Upper lobe of left lung (tissue), 6 donors: ENCODE measurements around the gene LRRC2. TPM values are rescaled to one million over a fixed set of nuclear protein-coding genes. Genes with fewer than 3 reads are reported as not detected.

Experiments used
- ATAC-seq, 2 donors: fragments of 200-7000 bp; cut with Tn5 transposase; one replicate each; pipeline ENCODE4 v1.9.1; 2022; ENCODE audit warnings: mild to moderate bottlenecking in 2 of 2, moderate library complexity in 2 of 2; ENCODE audit not compliant: low FRiP score in 2 of 2
- DNase-seq, 2 donors: peaks; one replicate each; pipeline ENCODE4 v3.0.0-alpha.2; 2019 to 2020
- H3K27ac ChIP-seq, 4 donors: fragments of 200-600 bp; sonication (generic); one replicate each; pipeline ENCODE4 v1.5.1; 2016 to 2019
- H3K27me3 ChIP-seq, 4 donors: fragments of 200-600 bp; sonication (generic); one replicate each; pipeline ENCODE4 v1.5.1; 2017 to 2019
- H3K36me3 ChIP-seq, 4 donors: fragments of 200-600 bp; sonication (generic); one replicate each; pipeline ENCODE4 v1.5.1; 2016 to 2019
- H3K4me1 ChIP-seq, 4 donors: fragments of 200-600 bp; sonication (generic); one replicate each; pipeline ENCODE4 v1.5.1; 2018 to 2019
- H3K4me3 ChIP-seq, 4 donors: fragments of 200-600 bp; sonication (generic); one replicate each; pipeline ENCODE4 v1.5.1; 2017 to 2019; ENCODE audit warnings: mild to moderate bottlenecking in 2 of 4, moderate library complexity in 1 of 4
- H3K9me3 ChIP-seq, 4 donors: fragments of 200-600 bp; sonication (generic); one replicate each; pipeline ENCODE4 v1.5.1; 2018 to 2019
- EP300 ChIP-seq, 4 donors: sonication (generic); formaldehyde crosslinking; IDR thresholded peaks; one replicate each; pipeline ENCODE4 v1.5.1; 2017; ENCODE audit warnings: antibody characterized with exemption in 4 of 4, control low read depth in 2 of 4
- POLR2A ChIP-seq, 4 donors: fragments of 450-650 bp; IDR thresholded peaks; one replicate each; pipeline ENCODE4 v1.5.1; 2016 to 2017; ENCODE audit warnings: antibody characterized with exemption in 4 of 4, mild to moderate bottlenecking in 2 of 4
- POLR2AphosphoS5 ChIP-seq, 2 donors: sonication (generic); formaldehyde crosslinking; IDR thresholded peaks; one replicate each; pipeline ENCODE4 v1.5.1; 2017; ENCODE audit warnings: antibody characterized with exemption in 2 of 2
- WGBS, 2 donors: methylation state at CpG; one replicate each; pipeline ENCODE4 v1.1.5; 2017 to 2018; 5-methylcytosine and 5-hydroxymethylcytosine counted together
- total RNA-seq, 6 donors: library from RNA; depleted of rRNA in 4 of 6; stranded (reverse); fragments of >200 nt in 4 of 6; gene quantifications; one replicate each; pipeline versions ENCODE4 v1.1.0 to v1.2.1, GENCODE V29; 2016 to 2021
- TF ChIP-seq, protein P1 (sequence below), 6 experiments: fragments of 450-650 bp in 4 of 6; fragments of 200-600 bp in 2 of 6; sonication (generic) in 2 of 6; IDR thresholded peaks; one replicate each; pipeline ENCODE4 v1.5.1; 2016 to 2019; ENCODE audit warnings: antibody characterized with exemption in 6 of 6
- donor health status: DM: no; HTN: no; CAD: no; lungs with moderate emphysema.
- donor health status: DM: no; HTN: yes; CAD: no; lungs with severe emphysema.

The LRRC2 gene
- total RNA-seq, 6 donors from 2014 or later, result 1.1 to 4.2 (median 1.5) TPM

DNA sequence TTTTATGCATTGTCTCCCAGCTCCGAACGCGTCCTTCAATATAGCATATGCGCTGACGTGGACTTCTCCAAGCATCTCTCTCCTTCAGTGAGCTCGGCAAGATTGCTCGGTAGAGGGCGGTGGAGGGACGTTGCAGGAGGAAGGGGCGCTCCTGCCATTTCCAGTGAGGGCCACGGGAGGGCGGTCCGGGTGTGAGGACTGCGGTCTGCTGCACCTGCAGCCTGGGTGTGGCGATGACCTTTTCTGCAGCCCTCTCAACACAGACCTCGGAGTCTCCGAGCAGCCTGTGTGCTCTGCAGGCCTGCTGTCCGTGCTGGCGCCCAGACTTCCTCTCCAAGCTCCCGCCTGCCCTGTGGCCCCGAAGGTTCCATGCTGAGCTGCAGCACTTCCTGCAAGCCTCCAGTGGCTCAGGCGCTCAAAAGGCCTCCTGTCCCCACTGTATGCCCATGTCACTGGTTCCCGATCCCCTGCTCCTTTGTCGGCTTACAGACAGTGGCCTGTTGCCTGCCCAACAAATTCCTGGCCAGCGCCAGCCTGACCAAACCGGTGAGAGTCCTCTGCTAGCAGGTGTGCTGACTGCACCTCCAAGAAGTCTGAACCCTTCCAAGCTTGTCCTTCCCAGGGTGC is 77.3 kb downstream of the LRRC2 start:
- DNase-seq (peak; percentile 90 to 94), ATAC-seq (peak; percentile 94 to 96)
- Histone ChIP-seq H3K4me1 (peaks cover 4 to 14% (median 7%) of the 10 kb centered on the region in 4 donors), H3K9me3 (no peaks in the 10 kb centered on the region), H3K36me3 (no peaks in the 10 kb centered on the region), H3K27me3 (no peaks in the 10 kb centered on the region), H3K27ac (no peak overlapping the region), H3K4me3 (peak overlapping the region in 2 of 4 donors; percentile 12 to 13)
- WGBS, 2 donors, result 12 to 30% methylated on average over 13 to 26 of the region's 26 CpGs
- TF ChIP-seq, protein P1, sequence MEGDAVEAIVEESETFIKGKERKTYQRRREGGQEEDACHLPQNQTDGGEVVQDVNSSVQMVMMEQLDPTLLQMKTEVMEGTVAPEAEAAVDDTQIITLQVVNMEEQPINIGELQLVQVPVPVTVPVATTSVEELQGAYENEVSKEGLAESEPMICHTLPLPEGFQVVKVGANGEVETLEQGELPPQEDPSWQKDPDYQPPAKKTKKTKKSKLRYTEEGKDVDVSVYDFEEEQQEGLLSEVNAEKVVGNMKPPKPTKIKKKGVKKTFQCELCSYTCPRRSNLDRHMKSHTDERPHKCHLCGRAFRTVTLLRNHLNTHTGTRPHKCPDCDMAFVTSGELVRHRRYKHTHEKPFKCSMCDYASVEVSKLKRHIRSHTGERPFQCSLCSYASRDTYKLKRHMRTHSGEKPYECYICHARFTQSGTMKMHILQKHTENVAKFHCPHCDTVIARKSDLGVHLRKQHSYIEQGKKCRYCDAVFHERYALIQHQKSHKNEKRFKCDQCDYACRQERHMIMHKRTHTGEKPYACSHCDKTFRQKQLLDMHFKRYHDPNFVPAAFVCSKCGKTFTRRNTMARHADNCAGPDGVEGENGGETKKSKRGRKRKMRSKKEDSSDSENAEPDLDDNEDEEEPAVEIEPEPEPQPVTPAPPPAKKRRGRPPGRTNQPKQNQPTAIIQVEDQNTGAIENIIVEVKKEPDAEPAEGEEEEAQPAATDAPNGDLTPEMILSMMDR (IDR thresholded peaks at IDR 0.05), result peak; percentile 96 to 99 (median 98)
- TF ChIP-seq POLR2A (IDR thresholded peaks at IDR 0.05) (no peak), POLR2AphosphoS5 (IDR thresholded peaks at IDR 0.05) (peak in 1 of 2 donors; percentile 44), EP300 (IDR thresholded peaks at IDR 0.05) (no peak)

DNA sequence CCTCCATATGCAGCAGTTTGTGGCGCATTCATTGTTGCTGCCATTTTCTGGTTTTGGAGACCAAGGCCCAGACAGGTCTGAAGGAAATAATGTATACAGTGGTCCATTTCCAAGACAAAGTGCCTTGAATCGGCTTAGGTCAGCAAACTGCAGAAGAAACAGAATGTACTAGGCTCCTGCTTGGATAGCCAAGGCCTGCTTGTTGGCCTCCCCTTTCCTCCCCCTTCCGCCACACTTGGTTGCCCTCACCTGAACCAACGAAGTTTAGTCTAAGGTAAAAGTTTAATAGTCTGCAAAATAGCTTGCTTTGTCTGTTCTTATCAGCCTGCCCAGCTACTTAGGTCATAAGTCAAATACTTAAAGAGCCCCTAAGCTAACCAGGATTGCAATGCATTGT is 80.3 kb downstream of the LRRC2 start:
- Histone ChIP-seq H3K27ac (no peak overlapping the region), H3K4me3 (no peak overlapping the region), H3K27me3 (no peaks in the 10 kb centered on the region), H3K4me1 (peaks cover 4 to 14% (median 7%) of the 10 kb centered on the region in 4 donors), H3K9me3 (no peaks in the 10 kb centered on the region), H3K36me3 (no peaks in the 10 kb centered on the region)
- DNase-seq (no peak), ATAC-seq (no peak)
- 77 to 85% methylated on average over 4 of the region's 4 CpGs for WGBS, 2 donors
- no peak for TF ChIP-seq POLR2AphosphoS5 (IDR thresholded peaks at IDR 0.05)
- TF ChIP-seq, protein P1 (IDR thresholded peaks at IDR 0.05), result no peak
- TF ChIP-seq EP300 (IDR thresholded peaks at IDR 0.05), result no peak
- TF ChIP-seq POLR2A (IDR thresholded peaks at IDR 0.05), result no peak

DNA sequence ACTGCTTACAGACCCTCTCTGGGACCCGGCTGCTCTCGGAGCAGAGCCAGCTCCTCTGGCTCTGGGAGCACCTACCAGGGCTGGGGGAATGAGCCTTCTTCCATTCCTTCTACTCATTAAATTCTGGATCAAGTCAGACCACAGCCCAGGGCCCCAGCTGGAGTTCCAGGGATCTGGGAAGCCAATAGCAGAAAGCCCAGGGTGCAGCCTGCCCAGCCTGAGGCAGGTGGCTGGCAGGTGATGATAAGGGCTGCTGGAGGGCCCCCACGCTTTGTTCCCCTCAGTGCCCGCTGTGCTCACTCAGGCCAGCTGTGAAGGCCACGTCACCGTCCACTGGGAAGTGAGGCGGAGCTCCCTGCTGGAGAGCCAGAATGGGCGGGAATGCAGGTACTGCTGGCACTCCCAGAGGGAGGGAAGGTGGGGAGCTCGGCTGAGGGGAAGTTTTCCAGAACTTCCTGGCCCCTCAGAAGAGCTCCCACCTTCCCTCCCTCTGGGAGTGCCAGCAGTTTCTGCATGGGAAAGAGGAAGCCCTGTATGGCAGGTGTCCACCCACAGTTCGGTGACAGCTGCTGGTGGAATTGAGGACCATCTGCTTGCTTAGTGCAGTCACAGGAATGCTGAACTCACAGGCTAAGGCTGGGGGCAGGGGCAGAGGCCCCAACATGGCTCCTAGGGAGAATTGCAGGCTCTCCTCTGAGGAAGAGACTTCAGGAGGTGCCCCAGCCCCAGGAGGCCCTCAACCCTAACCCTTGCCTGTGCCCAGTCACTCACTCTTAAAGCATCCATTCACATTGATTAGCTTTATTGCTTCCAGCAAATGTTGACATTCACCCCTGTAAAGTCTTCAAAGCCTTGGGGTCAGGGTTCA is 81.0 kb downstream of the LRRC2 start:
- TF ChIP-seq POLR2AphosphoS5 (IDR thresholded peaks at IDR 0.05), result no peak
- TF ChIP-seq, protein P1 (IDR thresholded peaks at IDR 0.05), result no peak
- TF ChIP-seq EP300 (IDR thresholded peaks at IDR 0.05), result no peak
- no peak for TF ChIP-seq POLR2A (IDR thresholded peaks at IDR 0.05)
- Histone ChIP-seq H3K4me3 (no peak overlapping the region), H3K4me1 (peaks cover 4 to 14% (median 7%) of the 10 kb centered on the region in 4 donors), H3K27ac (peak overlapping the region in 1 of 4 donors; percentile 28), H3K9me3 (no peaks in the 10 kb centered on the region), H3K27me3 (no peaks in the 10 kb centered on the region), H3K36me3 (no peaks in the 10 kb centered on the region)
- ATAC-seq, result no peak
- WGBS, 2 donors, result 52 to 65% methylated on average over 5 to 10 of the region's 10 CpGs
- peak; percentile 36 to 47 for DNase-seq

DNA sequence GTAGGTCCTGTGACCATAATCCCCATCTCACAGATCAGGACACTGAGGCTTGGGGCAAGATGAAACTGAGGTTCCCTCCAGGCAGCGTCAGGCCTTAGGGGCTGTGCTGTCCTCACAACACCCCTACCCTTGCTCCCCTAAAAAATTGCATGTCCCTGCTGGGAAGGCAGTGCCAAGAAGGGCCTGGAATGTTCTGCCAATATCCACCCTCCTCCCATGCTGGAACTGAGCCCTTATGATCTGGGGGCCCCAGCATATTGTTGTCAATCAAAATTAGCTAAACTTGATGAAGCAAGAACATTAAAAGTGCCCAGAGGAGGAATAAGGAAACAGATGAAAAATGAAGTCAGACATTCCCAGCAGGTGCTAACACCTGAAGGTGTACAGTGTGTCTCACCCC is 81.7 kb downstream of the LRRC2 start:
- WGBS, 2 donors, result 90 to 100% methylated on average over 1 of the region's 1 CpG
- Histone ChIP-seq H3K9me3 (no peaks in the 10 kb centered on the region), H3K36me3 (no peaks in the 10 kb centered on the region), H3K27ac (peak overlapping the region in 1 of 4 donors; percentile 28), H3K4me3 (no peak overlapping the region), H3K4me1 (peaks cover 4 to 14% (median 7%) of the 10 kb centered on the region in 4 donors), H3K27me3 (no peaks in the 10 kb centered on the region)
- ATAC-seq, result no peak
- TF ChIP-seq EP300 (IDR thresholded peaks at IDR 0.05) (no peak), POLR2A (IDR thresholded peaks at IDR 0.05) (no peak), POLR2AphosphoS5 (IDR thresholded peaks at IDR 0.05) (no peak)
- TF ChIP-seq, protein P1 (IDR thresholded peaks at IDR 0.05), result no peak
- no peak for DNase-seq
